ENCODE data around the gene WDR53.
A peak's percentile ranks its signal among the peaks of the same experiment; 100 is the strongest.
"Not testable (repeated sequence)": the region's sequence is repeated elsewhere in the genome, so short reads cannot be mapped to it uniquely, and the experiment has no call there.

Gene WDR53

GRCh38 chr3:196568246-196569002, at the start of gene WDR53, which contains the start of gene FBXO45:
Gene WDR53, minus strand, starts transcription at chr3:196568554. Its CDS starts 7,079 bp downstream, at chr3:196561475.
Gene FBXO45, plus strand, starts transcription at chr3:196568660. Its CDS starts 325 bp downstream, at chr3:196568985.
- DNase-seq, result peak; percentile 89

DNA sequence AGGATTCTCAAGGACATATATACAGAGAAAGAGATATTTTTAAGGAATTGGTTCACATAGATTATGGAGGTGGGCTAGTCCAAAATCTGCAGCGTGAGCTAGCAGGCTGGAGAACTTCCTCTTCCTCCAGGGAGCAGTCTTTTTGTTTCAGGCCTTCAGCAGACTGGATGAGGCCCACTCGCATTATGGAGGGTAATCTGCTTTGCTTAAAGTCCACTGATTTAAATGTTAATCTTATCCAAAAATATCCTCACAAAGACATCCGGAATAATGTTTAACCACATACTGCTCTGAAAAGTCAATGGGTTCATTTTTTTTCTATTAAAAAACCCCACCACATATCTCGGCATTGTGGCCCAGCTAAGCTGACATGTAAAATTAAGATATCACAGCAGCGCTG, 48.9 kb upstream of the WDR53 start:
- no peak for DNase-seq

- DNase-seq, result not testable (repeated sequence)
These were observed 46.9 kb upstream of the WDR53 start for GRCh38 chr3:196615234-196615633.

DNA sequence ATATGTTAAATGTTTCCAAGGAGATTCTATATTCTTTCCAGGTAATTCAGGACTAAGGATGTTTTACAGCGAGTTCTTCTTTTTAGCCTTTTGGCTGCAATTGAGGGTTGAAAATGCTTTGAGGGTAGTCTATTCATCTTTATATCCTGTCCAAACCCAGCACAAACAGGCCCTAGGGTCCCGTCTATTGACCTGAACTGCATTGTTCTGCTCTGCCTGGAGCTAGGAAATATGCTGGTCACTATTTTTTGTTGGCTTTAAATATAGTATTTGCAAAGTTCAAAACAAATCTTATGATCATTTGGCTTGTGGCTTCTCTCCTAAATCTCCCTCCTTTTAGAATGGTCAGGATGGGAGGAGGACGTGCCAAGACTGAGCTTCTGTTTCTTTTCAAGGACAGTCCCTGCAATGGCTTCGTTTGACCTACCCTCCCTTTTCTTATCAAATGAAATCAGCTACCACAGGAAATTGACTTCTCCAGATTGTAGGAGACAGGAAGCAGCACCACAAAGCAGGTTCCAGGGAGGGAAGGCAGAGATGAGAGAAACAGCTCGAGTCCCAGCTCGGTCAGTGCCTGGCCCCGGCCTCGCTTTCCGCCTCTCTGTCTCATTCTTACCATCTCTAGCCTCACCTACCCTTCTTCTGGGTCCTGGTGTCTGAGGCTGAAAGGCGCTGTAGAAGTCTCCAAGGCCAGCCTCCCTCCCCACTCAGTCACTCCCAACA, 43.6 kb upstream of the WDR53 start:
- no peak for DNase-seq

DNA sequence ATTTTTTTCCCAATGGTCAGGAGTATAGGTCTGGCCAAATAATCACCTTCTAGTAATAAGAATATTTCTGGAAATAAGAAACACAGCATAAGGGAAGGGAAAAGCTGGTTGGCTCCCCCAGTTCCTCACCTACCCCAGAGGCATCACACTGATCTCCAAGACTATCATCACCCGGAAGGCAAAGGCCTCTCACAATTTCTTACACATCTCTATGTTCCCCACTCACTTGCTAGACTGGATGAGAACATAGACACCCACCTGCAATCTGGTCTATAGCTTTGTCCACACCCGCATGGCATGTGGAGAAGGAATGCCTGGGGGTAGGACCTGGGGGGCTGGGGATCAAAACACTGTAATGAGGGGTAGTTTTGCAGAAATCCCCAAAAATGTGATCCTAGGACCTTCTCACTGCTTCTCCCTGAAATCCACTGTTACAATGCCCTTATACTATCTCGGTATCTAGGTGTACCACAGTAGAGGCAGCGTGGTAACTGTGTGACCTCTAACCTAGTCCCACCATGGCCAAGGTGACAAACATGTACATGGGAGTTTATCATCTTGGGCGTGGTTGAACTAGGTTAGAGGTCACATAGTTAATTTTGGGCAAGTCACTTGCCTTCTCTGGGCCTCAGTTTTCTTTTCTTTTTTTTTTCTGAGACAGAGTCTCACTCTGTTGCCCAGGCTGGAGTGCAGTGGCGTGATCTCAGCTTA, 41.6 kb upstream of the WDR53 start:
- DNase-seq, result no peak

DNA sequence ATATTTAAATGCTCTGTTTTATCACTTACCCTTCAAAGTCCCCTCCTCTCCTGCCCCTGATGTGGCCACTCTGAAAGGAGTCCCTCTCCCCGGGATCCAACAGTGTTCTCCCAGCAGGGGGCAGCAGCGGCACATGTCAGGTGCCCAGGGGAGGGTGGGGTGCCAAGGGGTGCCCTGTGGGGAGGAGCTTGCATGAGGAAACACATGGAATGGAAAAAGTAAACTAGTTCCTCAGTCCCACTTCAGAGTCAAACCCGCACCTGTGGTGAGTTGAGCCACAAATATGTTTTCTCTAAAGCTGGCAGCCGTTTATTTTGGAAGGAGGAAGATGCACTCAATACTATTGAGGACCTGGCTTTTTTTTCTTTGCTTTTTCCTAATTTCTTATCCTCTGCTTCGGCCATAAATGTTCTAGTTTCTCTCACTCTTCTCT, 41.0 kb upstream of the WDR53 start:
- DNase-seq, result peak; percentile 74

- no peak for DNase-seq
These were observed 40.3 kb upstream of the WDR53 start for GRCh38 chr3:196608693-196609092.

DNA sequence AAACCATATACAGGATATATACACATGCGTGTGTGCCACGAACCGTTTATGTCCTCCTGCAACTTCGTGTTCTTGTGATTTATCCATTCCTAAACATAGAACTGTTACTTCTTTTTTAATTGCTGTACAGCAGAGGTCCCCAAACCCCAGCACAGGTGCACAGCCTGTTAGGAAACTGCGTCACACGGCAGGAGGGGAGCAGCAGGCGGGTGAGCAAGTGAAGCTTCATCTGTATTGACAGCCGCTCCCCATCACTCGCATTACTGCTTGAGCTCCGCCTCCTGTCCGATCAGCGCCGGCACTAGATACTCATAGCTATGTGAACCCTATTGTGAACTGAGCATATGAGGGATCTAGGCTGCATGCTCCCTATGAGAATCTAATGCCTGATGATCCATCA, 36.2 kb upstream of the WDR53 start:
- no peak for DNase-seq

DNA sequence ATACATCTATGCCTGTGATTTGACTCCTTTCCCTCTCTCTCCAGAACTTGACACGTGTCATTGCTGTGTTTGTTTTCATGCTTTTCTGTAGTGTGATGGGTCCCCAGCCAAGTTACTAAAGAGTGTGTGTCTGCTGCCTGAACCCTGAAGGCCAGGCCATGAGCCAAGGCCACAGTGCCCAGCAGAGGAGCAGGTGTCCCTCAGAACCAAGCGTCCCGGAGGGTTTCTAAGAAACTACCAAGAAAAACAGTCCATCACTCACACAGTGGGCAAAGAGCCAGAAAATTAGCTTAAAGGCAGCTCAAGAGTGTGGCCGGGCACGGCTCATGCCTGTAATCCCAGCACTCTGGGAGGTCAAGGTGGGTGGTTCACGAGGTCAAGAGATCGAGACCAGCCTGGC, 35.3 kb upstream of the WDR53 start:
- no peak for DNase-seq

DNA sequence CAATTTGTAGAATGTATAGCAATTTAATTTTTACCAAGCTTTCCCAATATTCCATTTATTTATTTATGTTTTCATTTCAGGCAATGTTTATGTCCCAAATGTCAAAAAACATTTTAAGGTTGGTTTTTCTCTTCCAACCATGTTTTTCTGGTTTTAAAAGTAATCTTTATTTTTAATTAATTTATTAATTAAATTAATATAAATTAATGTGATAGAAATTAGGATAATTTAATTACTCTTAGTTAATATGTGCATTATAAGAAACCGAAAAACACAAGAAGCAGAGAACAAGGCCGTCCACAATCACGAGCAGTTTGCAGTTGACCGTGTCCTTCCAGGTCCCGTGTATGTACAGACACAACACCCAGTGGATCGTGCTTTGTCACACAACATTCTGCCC, 34.3 kb upstream of the WDR53 start:
- DNase-seq, result no peak

- DNase-seq, result no peak
These were observed 32.0 kb upstream of the WDR53 start for GRCh38 chr3:196600359-196600758.

- DNase-seq, result no peak
These were observed 31.4 kb upstream of the WDR53 start for GRCh38 chr3:196599734-196600128.

- DNase-seq, result not testable (repeated sequence)
These were observed 29.8 kb upstream of the WDR53 start for GRCh38 chr3:196597971-196598733.

DNA sequence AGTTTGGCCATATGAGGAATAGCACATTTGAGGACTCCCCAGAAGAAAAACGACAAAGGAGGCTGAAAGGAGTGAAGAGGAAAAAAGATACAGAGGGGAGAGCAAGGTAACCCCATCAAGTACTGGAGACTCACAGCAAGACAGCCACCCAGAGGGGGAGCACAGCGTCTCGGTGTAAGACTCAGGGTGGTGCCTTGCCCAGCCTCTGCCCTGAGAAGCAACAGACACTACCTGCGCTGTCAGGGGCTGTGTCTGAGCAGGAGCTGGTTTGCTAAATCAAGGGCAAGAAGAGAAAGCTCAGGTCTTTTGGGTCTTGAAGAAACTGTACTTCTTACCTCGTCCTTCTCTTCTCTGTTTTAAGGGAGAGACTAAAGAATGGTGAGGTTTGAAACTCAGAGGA, 28.0 kb upstream of the WDR53 start:
- no peak for DNase-seq

- DNase-seq, result peak; percentile 4
These were observed 21.9 kb upstream of the WDR53 start for GRCh38 chr3:196590279-196590678.

- no peak for DNase-seq
These were observed 16.8 kb upstream of the WDR53 start for GRCh38 chr3:196585044-196585757.

- no peak for DNase-seq
These were observed 4.0 kb upstream of the WDR53 start for GRCh38 chr3:196572389-196572788.

GRCh38 chr3:196570332-196570731, 2.0 kb upstream of the WDR53 start:
- not testable (repeated sequence) for DNase-seq

- no peak for DNase-seq
These were observed 706 bp upstream of the WDR53 start for GRCh38 chr3:196569003-196569516.

DNA sequence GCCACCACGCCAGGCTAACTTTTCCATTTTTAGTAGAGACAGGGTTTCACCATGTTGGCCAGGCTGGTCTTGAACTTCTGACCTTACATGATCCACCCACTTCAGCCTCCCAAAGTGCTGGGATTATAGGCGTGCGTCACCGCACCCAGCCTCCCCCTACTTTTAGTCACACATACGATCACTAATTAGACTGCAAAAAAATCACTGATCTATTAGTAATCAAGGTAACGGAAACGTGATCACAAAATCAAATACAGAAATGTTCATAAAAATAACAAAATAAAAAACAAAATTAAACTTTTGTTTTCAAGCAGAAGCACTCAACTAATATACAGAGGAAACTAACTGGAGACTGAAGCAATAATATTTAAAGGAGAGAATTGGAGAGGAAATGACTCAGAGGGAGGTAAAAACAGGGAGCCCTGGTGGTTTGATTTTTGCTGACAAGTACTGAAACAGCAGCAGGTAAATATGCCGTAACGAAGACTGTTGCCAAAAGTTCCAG, 4.6 kb downstream of the WDR53 start:
- no peak for DNase-seq

- no peak for DNase-seq
These were observed 8.5 kb downstream of the WDR53 start for GRCh38 chr3:196559826-196560225.

DNA sequence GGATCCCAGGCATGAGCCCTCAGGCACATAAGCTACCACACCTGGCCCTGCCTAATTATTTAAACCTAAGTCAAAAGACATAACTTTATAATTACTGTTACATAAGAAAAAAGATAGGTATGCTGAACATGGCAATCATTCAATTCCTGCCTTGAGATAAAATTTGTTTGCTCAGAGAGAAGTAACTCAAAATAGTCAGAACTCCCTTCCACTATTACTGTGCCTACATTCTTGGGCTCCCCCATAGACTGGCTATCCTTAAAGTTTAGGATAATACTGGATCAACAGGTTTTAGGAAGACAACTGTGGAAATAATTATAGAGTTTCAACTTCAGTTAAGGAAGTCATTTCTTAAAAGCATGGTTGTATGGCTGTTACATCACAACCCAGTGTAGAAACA, 9.9 kb downstream of the WDR53 start:
- DNase-seq, result no peak
